ENCODE measurements around the gene MANF.

MANF gene

GRCh38 chr3:51353691-51354090 is 31.4 kb upstream of the MANF start:
- Histone ChIP-seq H3K4me2 (ENCODE audit: low read length) (no peak overlapping the region), H3K36me3 (ENCODE audit: control insufficient read depth, low read length) (no peaks in the 10 kb centered on the region), H3K79me2 (ENCODE audit: control insufficient read depth, low read length) (no peaks in the 10 kb centered on the region)

GRCh38 chr3:51354172-51354571 is 30.9 kb upstream of the MANF start:
- TF ChIP-seq EZH2phosphoT487 (IDR thresholded peaks at IDR 0.05; ENCODE audit: borderline replicate concordance, low read length), result no peak
- no peak for TF ChIP-seq CTCF (IDR thresholded peaks at IDR 0.05; ENCODE audit: low read depth, low read length, poor library complexity, severe bottlenecking)
- H4K20me1 ChIP-seq (ENCODE audit: control insufficient read depth, insufficient read depth, low read depth, low read length), result no peaks in the 10 kb centered on the region

More at GRCh38 chr3:51353691-51354090, 31.4 kb upstream of the MANF start:
- no peaks in the 10 kb centered on the region for H3K9me3 ChIP-seq (ENCODE audit: control insufficient read depth, insufficient read depth, low read length)
- H3K27me3 ChIP-seq (ENCODE audit: control insufficient read depth, low read length), result peaks cover 17% of the 10 kb centered on the region
- no peak overlapping the region for H3K4me3 ChIP-seq (ENCODE audit: low read length)
- H3K27ac ChIP-seq (ENCODE audit: low read depth, low read length), result no peak overlapping the region
- H3F3A ChIP-seq (ENCODE audit: control insufficient read depth, insufficient read depth), result no peaks in the 10 kb centered on the region
- H3K4me1 ChIP-seq (ENCODE audit: control insufficient read depth, low read length), result no peaks in the 10 kb centered on the region
- no peak for TF ChIP-seq CTCF (IDR thresholded peaks at IDR 0.05; ENCODE audit: low read depth, low read length, poor library complexity, severe bottlenecking)
- no peak for TF ChIP-seq EZH2phosphoT487 (IDR thresholded peaks at IDR 0.05; ENCODE audit: borderline replicate concordance, low read length)
- H3K9me2 ChIP-seq (replicated peaks; ENCODE audit: control insufficient read depth, low read length), result no peaks in the 10 kb centered on the region
- H4K20me1 ChIP-seq (ENCODE audit: control insufficient read depth, insufficient read depth, low read depth, low read length), result no peaks in the 10 kb centered on the region

GRCh38 chr3:51354731-51355615 is 30.1 kb upstream of the MANF start:
- no peaks in the 10 kb centered on the region for H3K4me1 ChIP-seq (ENCODE audit: control insufficient read depth, low read length)

More at GRCh38 chr3:51354172-51354571, 30.9 kb upstream of the MANF start:
- no peak overlapping the region for H3K4me3 ChIP-seq (ENCODE audit: low read length)
- no peaks in the 10 kb centered on the region for H3K4me1 ChIP-seq (ENCODE audit: control insufficient read depth, low read length)
- no peaks in the 10 kb centered on the region for H3F3A ChIP-seq (ENCODE audit: control insufficient read depth, insufficient read depth)
- no peak overlapping the region for H3K4me2 ChIP-seq (ENCODE audit: low read length)
- no peaks in the 10 kb centered on the region for H3K9me3 ChIP-seq (ENCODE audit: control insufficient read depth, insufficient read depth, low read length)
- no peaks in the 10 kb centered on the region for H3K9me2 ChIP-seq (replicated peaks; ENCODE audit: control insufficient read depth, low read length)
- no peaks in the 10 kb centered on the region for H3K36me3 ChIP-seq (ENCODE audit: control insufficient read depth, low read length)
- H3K79me2 ChIP-seq (ENCODE audit: control insufficient read depth, low read length), result no peaks in the 10 kb centered on the region
- H3K27me3 ChIP-seq (ENCODE audit: control insufficient read depth, low read length), result peaks cover 19% of the 10 kb centered on the region
- no peak overlapping the region for H3K27ac ChIP-seq (ENCODE audit: low read depth, low read length)

More at GRCh38 chr3:51354731-51355615, 30.1 kb upstream of the MANF start:
- no peaks in the 10 kb centered on the region for H3K9me3 ChIP-seq (ENCODE audit: control insufficient read depth, insufficient read depth, low read length)
- no peak overlapping the region for H3K27ac ChIP-seq (ENCODE audit: low read depth, low read length)
- no peak for TF ChIP-seq EZH2phosphoT487 (IDR thresholded peaks at IDR 0.05; ENCODE audit: borderline replicate concordance, low read length)
- no peak for TF ChIP-seq CTCF (IDR thresholded peaks at IDR 0.05; ENCODE audit: low read depth, low read length, poor library complexity, severe bottlenecking)
- peaks cover 27% of the 10 kb centered on the region for H3K27me3 ChIP-seq (ENCODE audit: control insufficient read depth, low read length)
- no peaks in the 10 kb centered on the region for H3K9me2 ChIP-seq (replicated peaks; ENCODE audit: control insufficient read depth, low read length)
- no peaks in the 10 kb centered on the region for H3K79me2 ChIP-seq (ENCODE audit: control insufficient read depth, low read length)
- no peak overlapping the region for H3K4me2 ChIP-seq (ENCODE audit: low read length)
- no peak overlapping the region for H3K4me3 ChIP-seq (ENCODE audit: low read length)
- no peaks in the 10 kb centered on the region for H3K36me3 ChIP-seq (ENCODE audit: control insufficient read depth, low read length)
- H3F3A ChIP-seq (ENCODE audit: control insufficient read depth, insufficient read depth), result no peaks in the 10 kb centered on the region
- H4K20me1 ChIP-seq (ENCODE audit: control insufficient read depth, insufficient read depth, low read depth, low read length), result no peaks in the 10 kb centered on the region

Measured in DOHH2 (cell line).